BE2C (cell line): ENCODE results near the gene SUGP2.
"Not testable (repeated sequence)": the region's sequence is repeated elsewhere in the genome, so short reads cannot be mapped to it uniquely, and the experiment has no call there.

Source experiments
- DNase-seq: peaks from one replicate; pipeline ENCODE4 v3.0.0-alpha.2; 2020
- H3K27me3 ChIP-seq: fragments of 250-450 bp; sonication (Bioruptor Pico); 2 replicates; pipeline ENCODE4 v1.5.1; 2020; ENCODE audit warnings: mild to moderate bottlenecking
- H3K36me3 ChIP-seq: fragments of 250-450 bp; sonication (Bioruptor Pico); 2 replicates; pipeline ENCODE4 v1.5.1; 2020; ENCODE audit warnings: mild to moderate bottlenecking
- H3K4me1 ChIP-seq: fragments of 250-450 bp; sonication (Bioruptor Pico); 2 replicates; pipeline ENCODE4 v1.5.1; 2020
- H3K4me3 ChIP-seq: 2 replicates; pipeline ENCODE4 v1.5.1; 2011; ENCODE audit warnings: low read depth, low read length
- H3K9me3 ChIP-seq: fragments of 250-450 bp; sonication (Bioruptor Pico); 2 replicates; pipeline ENCODE4 v1.5.1; 2020
- TF ChIP-seq, protein P1 (sequence below): IDR thresholded peaks from 2 replicates; pipeline ENCODE4 v1.5.1; 2012; ENCODE audit warnings: mild to moderate bottlenecking, low read depth, low read length

The SUGP2 gene

DNA sequence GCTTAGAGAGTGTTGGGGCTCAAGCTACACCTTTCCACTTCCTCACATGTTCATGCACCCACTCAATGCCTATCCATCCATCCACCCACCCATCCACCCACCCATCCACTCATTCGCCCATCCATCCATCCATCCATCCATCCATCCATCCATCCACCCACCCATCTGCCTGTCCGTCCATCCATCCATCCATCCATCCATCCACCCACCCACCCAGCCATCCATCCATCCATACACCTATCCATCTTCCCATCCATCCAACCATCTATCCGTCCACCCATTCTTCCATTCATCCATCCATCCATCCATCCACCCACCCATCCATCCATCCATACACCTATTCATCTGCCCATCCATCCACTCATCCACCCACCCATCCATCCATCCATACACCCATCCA lies 79.2 kb downstream of the SUGP2 start:
- DNase-seq: no peak
- no peaks in the 10 kb centered on the region for H3K9me3 ChIP-seq
- H3K36me3 ChIP-seq: no peaks in the 10 kb centered on the region
- TF ChIP-seq, protein P1, sequence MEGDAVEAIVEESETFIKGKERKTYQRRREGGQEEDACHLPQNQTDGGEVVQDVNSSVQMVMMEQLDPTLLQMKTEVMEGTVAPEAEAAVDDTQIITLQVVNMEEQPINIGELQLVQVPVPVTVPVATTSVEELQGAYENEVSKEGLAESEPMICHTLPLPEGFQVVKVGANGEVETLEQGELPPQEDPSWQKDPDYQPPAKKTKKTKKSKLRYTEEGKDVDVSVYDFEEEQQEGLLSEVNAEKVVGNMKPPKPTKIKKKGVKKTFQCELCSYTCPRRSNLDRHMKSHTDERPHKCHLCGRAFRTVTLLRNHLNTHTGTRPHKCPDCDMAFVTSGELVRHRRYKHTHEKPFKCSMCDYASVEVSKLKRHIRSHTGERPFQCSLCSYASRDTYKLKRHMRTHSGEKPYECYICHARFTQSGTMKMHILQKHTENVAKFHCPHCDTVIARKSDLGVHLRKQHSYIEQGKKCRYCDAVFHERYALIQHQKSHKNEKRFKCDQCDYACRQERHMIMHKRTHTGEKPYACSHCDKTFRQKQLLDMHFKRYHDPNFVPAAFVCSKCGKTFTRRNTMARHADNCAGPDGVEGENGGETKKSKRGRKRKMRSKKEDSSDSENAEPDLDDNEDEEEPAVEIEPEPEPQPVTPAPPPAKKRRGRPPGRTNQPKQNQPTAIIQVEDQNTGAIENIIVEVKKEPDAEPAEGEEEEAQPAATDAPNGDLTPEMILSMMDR: no peak
- H3K4me1 ChIP-seq: no peaks in the 10 kb centered on the region
- H3K4me3 ChIP-seq: no peak overlapping the region
- no peaks in the 10 kb centered on the region for H3K27me3 ChIP-seq

DNA sequence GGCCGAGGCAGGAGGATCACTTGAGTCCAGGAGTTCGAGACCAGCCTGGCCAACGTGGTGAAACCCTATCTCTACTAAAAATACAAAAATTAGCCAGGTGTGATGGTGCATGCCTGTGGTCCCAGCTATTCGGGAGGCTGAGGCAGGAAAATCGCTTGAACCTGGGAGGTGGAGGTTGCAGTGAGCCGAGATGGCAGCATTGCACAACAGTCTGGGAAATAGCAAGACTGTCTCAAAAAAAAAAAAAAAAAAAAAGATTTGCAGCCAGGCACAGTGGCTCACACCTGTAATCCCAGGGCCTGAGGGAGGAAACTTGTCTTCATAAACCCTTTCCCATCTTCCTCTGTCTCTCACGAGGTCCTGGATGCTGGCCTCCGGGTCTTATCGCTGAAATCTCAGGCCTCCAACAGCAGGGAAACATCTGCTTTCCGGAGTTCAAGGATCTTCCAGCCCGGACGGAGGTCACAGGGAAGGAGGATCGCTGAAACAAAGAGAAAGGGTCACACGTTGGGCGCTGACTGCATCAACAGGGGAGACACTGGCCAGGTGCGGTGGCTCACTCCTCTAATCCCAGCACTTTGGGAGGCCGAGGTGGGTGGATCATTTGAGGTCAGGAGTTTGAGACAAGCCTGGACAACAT lies 80.8 kb downstream of the SUGP2 start:
- not testable (repeated sequence) for H3K9me3 ChIP-seq, DNase-seq, H3K4me3 ChIP-seq, H3K36me3 ChIP-seq, H3K4me1 ChIP-seq, H3K27me3 ChIP-seq

DNA sequence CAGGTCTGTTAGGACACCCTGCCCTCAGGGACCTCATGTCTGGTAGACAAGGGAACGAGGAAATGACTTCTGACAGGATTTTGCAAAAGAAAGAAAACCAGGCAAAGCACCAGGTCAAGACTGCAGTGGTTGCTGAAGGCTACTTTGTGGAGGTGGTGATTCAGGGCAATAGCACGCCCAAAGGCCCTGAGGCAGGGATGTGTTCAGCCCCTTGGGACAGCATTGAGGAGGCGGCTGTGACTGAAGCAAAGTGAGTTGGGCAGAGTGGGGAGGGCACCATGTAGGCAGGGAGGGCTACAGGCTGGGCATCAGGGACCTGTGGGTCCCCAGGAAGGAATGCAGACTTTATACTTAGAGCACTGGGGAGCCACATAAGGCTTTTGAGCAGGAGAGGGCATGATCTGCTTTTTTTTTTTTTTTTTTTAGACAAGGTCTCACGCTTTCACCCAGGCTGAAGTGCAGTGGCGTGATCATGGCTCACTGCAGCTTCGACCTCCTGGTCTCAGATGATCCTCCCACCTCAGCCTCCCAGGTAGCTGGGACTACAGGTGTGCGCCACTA lies 81.5 kb downstream of the SUGP2 start:
- Histone ChIP-seq H3K9me3 (no peaks in the 10 kb centered on the region), H3K4me1 (no peaks in the 10 kb centered on the region), H3K4me3 (no peak overlapping the region), H3K27me3 (no peaks in the 10 kb centered on the region), H3K36me3 (no peaks in the 10 kb centered on the region)
- DNase-seq: no peak
- TF ChIP-seq, protein P1: no peak

DNA sequence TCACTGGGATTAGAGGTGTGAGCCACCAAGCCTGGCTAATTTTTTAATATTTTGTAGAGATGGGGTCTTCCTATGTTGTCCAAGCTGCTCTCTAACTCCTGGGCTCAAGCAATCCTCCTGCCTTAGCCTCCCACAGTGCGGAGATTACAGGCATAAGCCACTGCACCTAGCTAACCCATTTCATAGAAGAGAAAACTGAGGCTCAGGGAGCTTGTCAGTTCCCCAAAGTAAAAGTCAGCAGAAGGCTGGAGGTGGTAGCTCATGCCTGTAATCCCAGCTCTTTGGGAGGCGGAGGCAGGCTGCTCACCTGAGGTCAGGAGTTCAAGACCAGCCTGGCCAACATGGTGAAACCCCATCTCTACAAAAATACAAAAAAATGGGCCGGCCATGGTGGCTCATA lies 83.5 kb downstream of the SUGP2 start:
- TF ChIP-seq, protein P1: no peak
- Histone ChIP-seq H3K27me3 (no peaks in the 10 kb centered on the region), H3K9me3 (no peaks in the 10 kb centered on the region), H3K4me3 (no peak overlapping the region), H3K36me3 (no peaks in the 10 kb centered on the region), H3K4me1 (no peaks in the 10 kb centered on the region)
- no peak for DNase-seq

DNA sequence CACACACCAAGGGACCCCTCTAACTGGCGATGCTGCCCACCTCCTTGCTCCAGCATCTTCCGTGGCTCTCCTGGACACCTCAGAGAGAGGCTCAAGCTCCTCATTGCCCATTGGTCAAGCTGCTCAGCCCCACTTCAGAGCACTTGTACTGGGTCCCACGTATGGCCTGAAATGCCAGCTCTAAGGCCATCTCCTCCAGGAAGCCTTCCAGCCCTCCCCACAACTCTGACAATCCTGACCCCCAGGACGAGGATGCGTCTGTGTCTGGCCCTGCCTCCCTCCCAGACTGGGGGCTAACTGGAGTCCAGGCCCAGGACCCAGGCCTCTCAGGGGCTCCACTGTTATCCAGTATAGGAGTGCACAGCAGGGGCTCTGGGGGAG lies 84.4 kb downstream of the SUGP2 start:
- TF ChIP-seq, protein P1: no peak
- Histone ChIP-seq H3K4me1 (no peaks in the 10 kb centered on the region), H3K9me3 (no peaks in the 10 kb centered on the region), H3K27me3 (0 out of 2 replicates have a peak, but pooled peaks cover 2% of the 10 kb centered on the region), H3K4me3 (no peak overlapping the region), H3K36me3 (no peaks in the 10 kb centered on the region)
- no peak for DNase-seq

DNA sequence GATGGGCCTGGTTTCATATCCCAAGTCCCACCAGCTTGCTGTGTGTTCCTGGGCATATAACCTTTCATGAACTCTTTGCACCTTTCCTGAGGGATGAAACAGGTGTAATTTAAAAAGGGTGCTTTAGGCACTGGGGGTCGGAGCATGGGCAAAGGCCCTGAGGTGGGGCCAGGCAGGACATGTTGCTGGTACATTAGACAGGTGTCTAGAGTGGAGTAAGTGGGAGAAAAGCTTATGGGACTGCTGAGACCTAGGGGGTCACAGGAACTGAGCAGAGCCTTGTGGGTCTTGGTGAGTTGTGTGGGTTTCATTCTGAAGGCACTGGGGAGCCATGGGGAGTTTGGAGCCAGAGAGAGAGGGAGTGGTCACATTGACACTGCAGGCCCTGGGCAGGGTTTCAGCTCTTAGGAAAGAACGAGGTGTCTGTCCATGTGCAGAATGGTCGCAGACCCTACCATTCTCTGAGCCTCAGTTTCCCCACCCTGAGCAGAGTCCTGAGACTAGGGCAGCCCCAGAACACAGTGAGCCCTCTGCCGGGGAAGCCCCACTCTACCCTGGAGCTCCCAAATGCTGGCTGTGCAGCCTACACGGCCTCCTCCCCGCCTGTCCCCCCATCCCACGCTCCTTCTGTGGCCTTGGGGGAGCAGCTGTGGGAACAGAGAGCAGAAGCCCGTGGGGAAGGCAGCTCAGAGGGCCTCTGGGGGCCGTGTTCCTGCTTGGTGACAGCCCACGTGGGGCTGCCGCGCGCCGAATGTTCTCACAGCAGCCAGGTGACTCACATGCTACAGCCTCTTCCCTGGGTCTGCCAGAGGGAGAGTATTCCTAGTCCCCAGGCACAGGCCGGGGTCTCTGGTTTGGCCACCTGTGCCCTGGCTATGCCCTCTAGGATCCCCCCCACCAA lies 85.0 kb downstream of the SUGP2 start:
- Histone ChIP-seq H3K27me3 (0 out of 2 replicates have a peak, but pooled peaks cover 3% of the 10 kb centered on the region), H3K4me3 (no peak overlapping the region), H3K9me3 (no peaks in the 10 kb centered on the region), H3K4me1 (no peaks in the 10 kb centered on the region), H3K36me3 (no peaks in the 10 kb centered on the region)
- TF ChIP-seq, protein P1: no peak
- no peak for DNase-seq
